OCI-LY1 (cell line): ENCODE data around the gene PUM1.

Experiments
- EZH2 ChIP-seq: fragments of 200-600 bp; sonication (generic), shearing (Covaris generic); IDR thresholded peaks from 2 replicates; pipeline ENCODE4 v1.8.0; 2017; ENCODE audit warnings: borderline replicate concordance, mixed run types, mild to moderate bottlenecking, antibody characterized with exemption, low read length, moderate library complexity, mixed read lengths
- TF ChIP-seq, protein P1 (sequence below): fragments of 200-600 bp; sonication (generic), shearing (Covaris generic); IDR thresholded peaks from 2 replicates; pipeline ENCODE4 v1.5.1; 2017; ENCODE audit warnings: mild to moderate bottlenecking, antibody characterized with exemption, low read length, moderate library complexity, mixed read lengths

DNA sequence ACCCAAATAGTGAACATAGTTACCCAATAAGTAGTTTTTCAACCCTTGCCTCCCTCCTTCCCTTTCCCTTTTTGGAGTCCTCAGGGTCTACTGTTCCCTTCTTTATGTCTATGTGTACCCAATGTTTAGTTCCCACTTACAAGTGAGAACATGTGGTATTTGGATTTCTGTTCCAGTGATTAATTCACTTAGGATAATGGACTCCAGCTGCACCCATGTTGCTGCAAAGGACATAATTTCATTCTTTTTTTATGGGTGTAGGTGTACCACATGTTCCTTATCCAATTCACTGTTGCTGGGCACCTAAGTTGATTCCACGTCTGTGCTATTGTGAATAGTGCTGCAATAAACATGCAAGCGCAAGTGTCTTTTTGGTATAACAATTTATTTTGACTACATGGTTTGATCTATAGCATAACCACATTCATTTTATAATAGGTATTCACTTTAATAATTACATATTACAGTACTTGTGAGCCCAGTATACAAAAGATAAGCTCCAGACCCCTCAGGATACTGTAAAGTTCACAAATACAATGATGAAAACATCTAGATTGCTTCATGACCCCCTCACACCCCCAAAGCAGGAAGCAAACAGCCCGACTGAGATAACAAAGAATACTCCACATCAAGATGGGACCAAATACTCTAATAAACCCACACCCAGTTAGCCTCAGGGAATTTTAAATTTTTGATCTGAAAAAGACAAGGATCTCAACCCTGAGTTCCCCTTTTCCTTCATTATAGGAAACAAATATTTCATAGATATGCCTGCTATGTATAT, 45.3 kb downstream of the PUM1 start:
- TF ChIP-seq, protein P1, sequence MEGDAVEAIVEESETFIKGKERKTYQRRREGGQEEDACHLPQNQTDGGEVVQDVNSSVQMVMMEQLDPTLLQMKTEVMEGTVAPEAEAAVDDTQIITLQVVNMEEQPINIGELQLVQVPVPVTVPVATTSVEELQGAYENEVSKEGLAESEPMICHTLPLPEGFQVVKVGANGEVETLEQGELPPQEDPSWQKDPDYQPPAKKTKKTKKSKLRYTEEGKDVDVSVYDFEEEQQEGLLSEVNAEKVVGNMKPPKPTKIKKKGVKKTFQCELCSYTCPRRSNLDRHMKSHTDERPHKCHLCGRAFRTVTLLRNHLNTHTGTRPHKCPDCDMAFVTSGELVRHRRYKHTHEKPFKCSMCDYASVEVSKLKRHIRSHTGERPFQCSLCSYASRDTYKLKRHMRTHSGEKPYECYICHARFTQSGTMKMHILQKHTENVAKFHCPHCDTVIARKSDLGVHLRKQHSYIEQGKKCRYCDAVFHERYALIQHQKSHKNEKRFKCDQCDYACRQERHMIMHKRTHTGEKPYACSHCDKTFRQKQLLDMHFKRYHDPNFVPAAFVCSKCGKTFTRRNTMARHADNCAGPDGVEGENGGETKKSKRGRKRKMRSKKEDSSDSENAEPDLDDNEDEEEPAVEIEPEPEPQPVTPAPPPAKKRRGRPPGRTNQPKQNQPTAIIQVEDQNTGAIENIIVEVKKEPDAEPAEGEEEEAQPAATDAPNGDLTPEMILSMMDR, result no peak
- TF ChIP-seq EZH2, result no peak
